ENCODE results near the gene NRG4. TPM values are rescaled to one million over a fixed set of nuclear protein-coding genes. Genes with fewer than 3 reads are reported as not detected.

NRG4 gene
- total RNA-seq, 6 experiments from 2014 or later = 0.49 to 2.9 (median 2.0) TPM

- ATAC-seq (peak; percentile 96 to 98 (median 97)), DNase-seq (peak; percentile 93 to 95 (median 95))
- Histone ChIP-seq H3K27me3 (no peaks in the 10 kb centered on the region), H3K4me3 (peak within 1 kb of the TSS; percentile 70 to 97 (median 81)), H3K4me1 (peaks cover 0 to 20% (median 0%) of the 10 kb centered on the region in 4 donors), H3K9me3 (no peaks in the 10 kb centered on the region), H3K27ac (peak within 1 kb of the TSS; percentile 69 to 88 (median 79)), H3K36me3 (peaks cover 0 to 8% (median 1%) of the 10 kb centered on the region in 4 donors)
- intact Hi-C loops (cut with DNase I) = no loop called here
- TF ChIP-seq CTCF (IDR thresholded peaks at IDR 0.05) (no peak), POLR2A (IDR thresholded peaks at IDR 0.05) (peak; percentile 72)
- WGBS (ENCODE audit: insufficient coverage, low coverage, low lambda C conversion rate, missing lambda C conversion rate) = 3% methylated on average over 34 of the region's 63 CpGs
These were observed 108.6 kb downstream of the NRG4 start, which contains the start of gene FBXO22 for GRCh38 chr15:75903331-75904239. TSS of gene FBXO22 (plus strand) at chr15:75903878. CDS start at chr15:75903964, 86 bp downstream.

GRCh38 chr15:75902129-75902557, 110.1 kb downstream of the NRG4 start:
- WGBS (ENCODE audit: insufficient coverage, low coverage, low lambda C conversion rate, missing lambda C conversion rate) = 50% methylated on average over 7 of the region's 8 CpGs
- TF ChIP-seq CTCF (IDR thresholded peaks at IDR 0.05) = no peak
- TF ChIP-seq POLR2A (IDR thresholded peaks at IDR 0.05) = no peak
- Histone ChIP-seq H3K4me1 (peaks cover 0 to 20% (median 0%) of the 10 kb centered on the region in 4 donors), H3K4me3 (no peak overlapping the region), H3K9me3 (no peaks in the 10 kb centered on the region), H3K36me3 (peaks cover 0 to 8% (median 1%) of the 10 kb centered on the region in 4 donors), H3K27me3 (no peaks in the 10 kb centered on the region), H3K27ac (no peak overlapping the region)
- DNase-seq (no peak), ATAC-seq (no peak)
- intact Hi-C loops (cut with DNase I) = no loop called here

- no peaks in the 10 kb centered on the region for H3K27me3 ChIP-seq
These were observed 111.6 kb downstream of the NRG4 start for GRCh38 chr15:75900577-75900976.

GRCh38 chr15:75895731-75896130, 116.5 kb downstream of the NRG4 start:
- H3K4me1 ChIP-seq = peaks cover 0 to 9% (median 0%) of the 10 kb centered on the region in 4 donors
- H3K9me3 ChIP-seq = no peaks in the 10 kb centered on the region
- 40% methylated on average over 1 of the region's 2 CpGs for WGBS (ENCODE audit: insufficient coverage, low coverage, low lambda C conversion rate, missing lambda C conversion rate)

More at GRCh38 chr15:75900577-75900976, 111.6 kb downstream of the NRG4 start:
- Histone ChIP-seq H3K9me3 (no peaks in the 10 kb centered on the region), H3K27ac (no peak overlapping the region), H3K36me3 (peaks cover 0 to 3% (median 0%) of the 10 kb centered on the region in 4 donors), H3K4me1 (peaks cover 0 to 17% (median 0%) of the 10 kb centered on the region in 4 donors), H3K4me3 (no peak overlapping the region)
- no peak for DNase-seq
- intact Hi-C loops (cut with DNase I) = no loop called here
- no peak for ATAC-seq
- TF ChIP-seq POLR2A (IDR thresholded peaks at IDR 0.05) (no peak), CTCF (IDR thresholded peaks at IDR 0.05) (no peak)

More at GRCh38 chr15:75895731-75896130, 116.5 kb downstream of the NRG4 start:
- no peak overlapping the region for H3K27ac ChIP-seq
- H3K27me3 ChIP-seq = no peaks in the 10 kb centered on the region
- H3K36me3 ChIP-seq = peaks cover 0 to 3% (median 0%) of the 10 kb centered on the region in 4 donors
- intact Hi-C loops (cut with DNase I) = no loop called here
- no peak overlapping the region for H3K4me3 ChIP-seq
- no peak for TF ChIP-seq CTCF (IDR thresholded peaks at IDR 0.05)
- no peak for TF ChIP-seq POLR2A (IDR thresholded peaks at IDR 0.05)
- ATAC-seq (no peak), DNase-seq (no peak)
